ENCODE measurements around the gene PRKAG2.

PRKAG2 gene

DNA sequence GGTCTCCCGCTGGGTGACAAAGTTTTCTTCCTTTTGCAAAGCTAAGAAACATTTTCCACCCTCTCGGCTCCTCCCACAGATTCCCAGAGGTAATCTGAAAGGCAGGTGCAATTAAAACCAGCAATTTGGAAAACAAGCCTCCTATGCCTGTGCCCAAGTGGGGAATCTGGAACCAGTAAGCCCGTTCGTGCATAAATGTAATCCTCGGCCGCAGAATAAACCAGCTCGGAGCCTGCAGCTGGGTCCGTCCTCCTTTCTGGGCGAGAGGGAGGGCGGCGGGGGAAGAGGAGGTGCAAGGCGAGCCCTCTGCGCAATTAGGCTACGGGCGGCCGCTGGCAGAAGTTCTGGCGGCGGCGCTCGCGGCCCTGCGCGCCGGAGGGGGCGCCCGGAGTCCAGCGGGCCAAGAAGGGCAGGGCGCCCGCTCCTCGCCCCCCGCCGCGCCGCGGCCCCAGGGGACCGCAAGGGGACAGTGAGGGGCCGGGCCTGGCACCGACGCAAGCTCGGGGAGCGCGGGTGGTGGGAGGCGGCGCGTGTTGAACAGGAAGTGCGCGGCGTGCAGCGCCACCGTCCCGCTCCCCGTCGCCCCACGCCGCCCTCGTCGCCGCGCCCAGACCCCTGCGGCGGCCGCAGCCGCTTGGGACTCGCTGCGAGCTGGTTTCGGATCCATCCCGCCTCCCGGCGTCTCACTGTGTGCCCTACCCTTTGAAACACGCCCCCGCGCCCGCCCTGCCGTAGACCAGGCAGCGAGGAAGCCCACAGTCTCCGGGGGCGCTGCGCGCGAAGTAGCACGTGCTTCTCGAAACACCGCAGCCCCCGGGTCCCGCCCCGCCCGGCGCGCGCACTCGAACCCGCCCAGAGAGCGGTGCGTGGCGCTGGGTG, at the start of gene PRKAG2:
Gene PRKAG2, minus strand, starts transcription at position 217 of the 879 bp plus-strand sequence. CDS start 495 bp downstream, outside the sequence.
- no peak within 1 kb of the TSS for H3K27ac ChIP-seq (ENCODE audit: low read depth, low read length, poor library complexity, severe bottlenecking)
- no peaks in the 10 kb centered on the region for H3K4me1 ChIP-seq (ENCODE audit: insufficient read depth, low read length, severe bottlenecking)
- no peaks in the 10 kb centered on the region for H3K27me3 ChIP-seq (ENCODE audit: insufficient read depth, low read length)
- H3K36me3 ChIP-seq (ENCODE audit: insufficient read depth, low read length) = no peaks in the 10 kb centered on the region
- no peak within 1 kb of the TSS for H3K4me3 ChIP-seq (ENCODE audit: low read depth, low read length, poor library complexity, severe bottlenecking)
- H4K20me1 ChIP-seq (ENCODE audit: insufficient read depth, low read length) = no peaks in the 10 kb centered on the region
- no peak within 1 kb of the TSS for H2AFZ ChIP-seq (ENCODE audit: low read length)
- H3K9me2 ChIP-seq (ENCODE audit: low read depth, low read length) = no peaks in the 10 kb centered on the region
- no peaks in the 10 kb centered on the region for H3K9me3 ChIP-seq (ENCODE audit: low read length)
- no peak within 1 kb of the TSS for H3K9ac ChIP-seq (ENCODE audit: low read length)
- no peaks in the 10 kb centered on the region for H3F3A ChIP-seq (ENCODE audit: insufficient read depth, low read length)
- H3K79me2 ChIP-seq (ENCODE audit: insufficient read depth, low read length) = no peaks in the 10 kb centered on the region
- H3K4me2 ChIP-seq (ENCODE audit: low read length) = no peak within 1 kb of the TSS
- no peak for TF ChIP-seq EZH2 (IDR thresholded peaks at IDR 0.05; ENCODE audit: borderline replicate concordance, low read length)
- TF ChIP-seq, protein P1, sequence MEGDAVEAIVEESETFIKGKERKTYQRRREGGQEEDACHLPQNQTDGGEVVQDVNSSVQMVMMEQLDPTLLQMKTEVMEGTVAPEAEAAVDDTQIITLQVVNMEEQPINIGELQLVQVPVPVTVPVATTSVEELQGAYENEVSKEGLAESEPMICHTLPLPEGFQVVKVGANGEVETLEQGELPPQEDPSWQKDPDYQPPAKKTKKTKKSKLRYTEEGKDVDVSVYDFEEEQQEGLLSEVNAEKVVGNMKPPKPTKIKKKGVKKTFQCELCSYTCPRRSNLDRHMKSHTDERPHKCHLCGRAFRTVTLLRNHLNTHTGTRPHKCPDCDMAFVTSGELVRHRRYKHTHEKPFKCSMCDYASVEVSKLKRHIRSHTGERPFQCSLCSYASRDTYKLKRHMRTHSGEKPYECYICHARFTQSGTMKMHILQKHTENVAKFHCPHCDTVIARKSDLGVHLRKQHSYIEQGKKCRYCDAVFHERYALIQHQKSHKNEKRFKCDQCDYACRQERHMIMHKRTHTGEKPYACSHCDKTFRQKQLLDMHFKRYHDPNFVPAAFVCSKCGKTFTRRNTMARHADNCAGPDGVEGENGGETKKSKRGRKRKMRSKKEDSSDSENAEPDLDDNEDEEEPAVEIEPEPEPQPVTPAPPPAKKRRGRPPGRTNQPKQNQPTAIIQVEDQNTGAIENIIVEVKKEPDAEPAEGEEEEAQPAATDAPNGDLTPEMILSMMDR (IDR thresholded peaks at IDR 0.05; ENCODE audit: low read length) = no peak

DNA sequence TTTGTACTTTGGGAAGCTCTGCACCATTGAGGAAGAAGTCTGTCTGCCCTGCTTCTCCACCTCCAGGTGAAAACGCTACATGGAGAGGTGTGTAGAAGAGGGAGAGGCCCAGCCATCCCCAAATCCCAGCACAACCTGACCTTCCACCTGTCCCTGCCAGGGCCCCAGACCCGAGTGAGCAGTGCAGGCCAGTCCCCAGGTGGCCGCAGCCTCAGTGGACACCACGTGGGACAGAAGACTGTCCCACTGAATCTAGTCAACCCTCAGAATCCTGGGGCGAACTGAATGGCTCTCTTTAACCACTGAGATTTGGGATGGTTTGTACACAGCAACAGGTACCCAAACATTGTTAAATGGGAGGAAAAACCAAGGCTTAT, 49.4 kb upstream of the PRKAG2 start:
- no peaks in the 10 kb centered on the region for H3K4me1 ChIP-seq (ENCODE audit: insufficient read depth, low read length, severe bottlenecking)
- H3F3A ChIP-seq (ENCODE audit: insufficient read depth, low read length) = no peaks in the 10 kb centered on the region
- H2AFZ ChIP-seq (ENCODE audit: low read length) = no peak overlapping the region
- TF ChIP-seq EZH2 (IDR thresholded peaks at IDR 0.05; ENCODE audit: borderline replicate concordance, low read length) = no peak
- TF ChIP-seq, protein P1 (IDR thresholded peaks at IDR 0.05; ENCODE audit: low read length) = no peak
- no peaks in the 10 kb centered on the region for H3K9me3 ChIP-seq (ENCODE audit: low read length)
- no peaks in the 10 kb centered on the region for H3K9me2 ChIP-seq (ENCODE audit: low read depth, low read length)
- no peaks in the 10 kb centered on the region for H3K36me3 ChIP-seq (ENCODE audit: insufficient read depth, low read length)
- H3K4me2 ChIP-seq (ENCODE audit: low read length) = no peak overlapping the region
- H4K20me1 ChIP-seq (ENCODE audit: insufficient read depth, low read length) = no peaks in the 10 kb centered on the region
- H3K9ac ChIP-seq (ENCODE audit: low read length) = no peak overlapping the region
- no peaks in the 10 kb centered on the region for H3K27me3 ChIP-seq (ENCODE audit: insufficient read depth, low read length)
- no peaks in the 10 kb centered on the region for H3K79me2 ChIP-seq (ENCODE audit: insufficient read depth, low read length)
- no peak overlapping the region for H3K27ac ChIP-seq (ENCODE audit: low read depth, low read length, poor library complexity, severe bottlenecking)
- no peak overlapping the region for H3K4me3 ChIP-seq (ENCODE audit: low read depth, low read length, poor library complexity, severe bottlenecking)

DNA sequence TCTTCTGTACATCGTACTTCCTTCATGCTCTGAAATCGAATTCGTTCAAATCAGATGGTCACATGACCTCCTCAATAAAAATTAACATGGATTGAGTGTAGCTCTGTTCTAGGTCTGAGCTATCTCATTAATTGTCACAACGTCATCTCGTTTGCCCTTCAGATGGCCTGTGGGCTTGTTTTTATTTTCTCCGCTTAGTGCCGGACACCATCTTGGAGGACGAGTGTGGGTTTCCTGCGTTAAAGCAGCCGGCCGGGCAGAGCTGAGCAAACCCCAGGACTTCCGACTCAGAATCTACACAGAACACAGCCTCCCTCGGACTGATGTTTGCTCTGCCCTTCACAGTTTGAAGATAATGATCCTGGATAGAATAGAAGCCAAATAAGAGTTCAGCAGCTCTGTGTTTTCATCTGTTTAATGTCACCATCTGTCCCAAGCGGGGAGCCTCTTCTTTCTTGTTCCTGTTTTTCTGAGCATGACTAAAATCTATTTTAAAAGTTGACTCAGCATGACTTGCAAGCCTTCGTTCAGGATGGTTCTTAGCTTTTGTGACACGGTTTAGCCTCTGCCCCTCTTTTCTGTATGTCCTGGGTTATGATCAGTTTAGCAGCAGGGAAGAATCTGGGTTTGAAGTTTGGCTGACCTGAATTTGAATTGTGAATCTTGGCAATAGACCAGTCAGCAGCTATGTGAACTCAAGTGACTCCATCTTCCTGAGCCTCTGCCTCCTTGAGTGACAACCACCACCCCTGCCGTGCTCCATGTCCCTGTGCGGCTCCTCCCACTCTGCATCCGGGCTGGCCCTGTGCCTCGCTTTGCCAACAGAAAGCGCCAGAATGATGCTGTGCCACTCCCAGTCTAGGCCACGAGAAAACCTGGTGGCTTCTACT, 48.8 kb upstream of the PRKAG2 start:
- Histone ChIP-seq H3K79me2 (ENCODE audit: insufficient read depth, low read length) (no peaks in the 10 kb centered on the region), H3K9me3 (ENCODE audit: low read length) (no peaks in the 10 kb centered on the region), H3K9me2 (ENCODE audit: low read depth, low read length) (no peaks in the 10 kb centered on the region), H3K27me3 (ENCODE audit: insufficient read depth, low read length) (no peaks in the 10 kb centered on the region), H3K4me1 (ENCODE audit: insufficient read depth, low read length, severe bottlenecking) (no peaks in the 10 kb centered on the region), H3K4me3 (ENCODE audit: low read depth, low read length, poor library complexity, severe bottlenecking) (no peak overlapping the region), H3K36me3 (ENCODE audit: insufficient read depth, low read length) (no peaks in the 10 kb centered on the region), H3K4me2 (ENCODE audit: low read length) (no peak overlapping the region), H2AFZ (ENCODE audit: low read length) (no peak overlapping the region), H3F3A (ENCODE audit: insufficient read depth, low read length) (no peaks in the 10 kb centered on the region), H3K27ac (ENCODE audit: low read depth, low read length, poor library complexity, severe bottlenecking) (no peak overlapping the region), H3K9ac (ENCODE audit: low read length) (no peak overlapping the region), H4K20me1 (ENCODE audit: insufficient read depth, low read length) (no peaks in the 10 kb centered on the region)
- TF ChIP-seq EZH2 (IDR thresholded peaks at IDR 0.05; ENCODE audit: borderline replicate concordance, low read length) = no peak
- TF ChIP-seq, protein P1 (IDR thresholded peaks at IDR 0.05; ENCODE audit: low read length) = no peak

Data from OCI-LY1 (cell line).